H9 (cell line): ENCODE data around the gene TMEM151B. TPM values are rescaled to one million over a fixed set of nuclear protein-coding genes. Genes with fewer than 3 reads are reported as not detected.

Source experiments
- DNase-seq: peaks from one replicate; pipeline ENCODE4 v3.0.0-alpha.2; 2017
- H2AFZ ChIP-seq: one replicate; pipeline ENCODE4 v1.6.1; 2013; ENCODE audit warnings: mild to moderate bottlenecking, low read length, control low read depth, moderate library complexity
- H2AK5ac ChIP-seq: 2 replicates; pipeline ENCODE4 v1.6.1; 2013; ENCODE audit warnings: low read length, control low read depth, mixed read lengths; ENCODE audit not compliant: insufficient read length
- H2BK120ac ChIP-seq: one replicate; pipeline ENCODE4 v1.6.1; 2013; ENCODE audit warnings: low read depth, mild to moderate bottlenecking, low read length, control low read depth, inconsistent platforms; ENCODE audit not compliant: poor library complexity, severe bottlenecking
- H2BK12ac ChIP-seq: 2 replicates; pipeline ENCODE4 v1.6.1; 2013; ENCODE audit warnings: low read length, control low read depth, mixed read lengths, low read depth; ENCODE audit not compliant: insufficient read length
- H2BK15ac ChIP-seq: 2 replicates; pipeline ENCODE4 v1.6.1; 2013; ENCODE audit warnings: low read depth, low read length, control low read depth
- H2BK20ac ChIP-seq: one replicate; pipeline ENCODE4 v1.6.1; 2013; ENCODE audit warnings: low read depth, mild to moderate bottlenecking, low read length, control low read depth, inconsistent platforms; ENCODE audit not compliant: poor library complexity, severe bottlenecking
- H2BK5ac ChIP-seq: 2 replicates; pipeline ENCODE4 v1.6.1; 2013; ENCODE audit warnings: low read length, control low read depth, mixed read lengths; ENCODE audit not compliant: insufficient read length
- H3K14ac ChIP-seq: 2 replicates; pipeline ENCODE4 v1.6.1; 2013; ENCODE audit warnings: low read length, control low read depth; ENCODE audit not compliant: insufficient read depth
- H3K18ac ChIP-seq: 2 replicates; pipeline ENCODE4 v1.6.1; 2013; ENCODE audit warnings: low read depth, mild to moderate bottlenecking, mixed read lengths, low read length, control low read depth; ENCODE audit not compliant: insufficient read length
- H3K23ac ChIP-seq: 2 replicates; pipeline ENCODE4 v1.6.1; 2013; ENCODE audit warnings: low read length, control low read depth, mixed read lengths, low read depth; ENCODE audit not compliant: insufficient read length
- H3K23me2 ChIP-seq: 2 replicates; pipeline ENCODE4 v1.6.1; 2013; ENCODE audit warnings: low read depth, mild to moderate bottlenecking, mixed read lengths, low read length, control low read depth; ENCODE audit not compliant: insufficient read length, poor library complexity, severe bottlenecking
- H3K27ac ChIP-seq: 2 replicates; pipeline ENCODE4 v1.5.1; 2013; ENCODE audit warnings: low read length, control low read depth, mixed read lengths, low read depth; ENCODE audit not compliant: insufficient read length
- H3K27me3 ChIP-seq: 2 replicates; pipeline ENCODE4 v1.6.1; 2013; ENCODE audit warnings: low read length, control low read depth, inconsistent platforms; ENCODE audit not compliant: insufficient read depth
- H3K4ac ChIP-seq: 2 replicates; pipeline ENCODE4 v1.6.1; 2013; ENCODE audit warnings: low read depth, mild to moderate bottlenecking, control low read depth, inconsistent platforms, low read length, moderate library complexity
- H3K4me1 ChIP-seq: 2 replicates; pipeline ENCODE4 v1.6.1; 2013; ENCODE audit warnings: low read length, control low read depth, inconsistent platforms; ENCODE audit not compliant: insufficient read depth
- H3K4me2 ChIP-seq: 2 replicates; pipeline ENCODE4 v1.6.1; 2013; ENCODE audit warnings: low read length, control low read depth, mixed read lengths; ENCODE audit not compliant: insufficient read length, insufficient read depth
- H3K56ac ChIP-seq: 2 replicates; pipeline ENCODE4 v1.6.1; 2013; ENCODE audit warnings: low read depth, mild to moderate bottlenecking, mixed read lengths, low read length, control low read depth; ENCODE audit not compliant: insufficient read length
- H3K79me1 ChIP-seq: 2 replicates; pipeline ENCODE4 v1.6.1; 2013; ENCODE audit warnings: low read depth, mild to moderate bottlenecking, moderate library complexity, low read length, control low read depth, inconsistent platforms; ENCODE audit not compliant: insufficient read depth, poor library complexity, severe bottlenecking
- H3K79me2 ChIP-seq: 2 replicates; pipeline ENCODE4 v1.6.1; 2013; ENCODE audit warnings: low read length, control low read depth, inconsistent platforms; ENCODE audit not compliant: insufficient read depth
- H3K9ac ChIP-seq: 2 replicates; pipeline ENCODE4 v1.6.1; 2013; ENCODE audit warnings: low read length, control low read depth, mixed read lengths; ENCODE audit not compliant: insufficient read length; ENCODE audit errors: extremely low read depth
- H3K9me3 ChIP-seq: one replicate; pipeline ENCODE4 v1.6.1; 2013; ENCODE audit warnings: low read depth, low read length, inconsistent platforms; ENCODE audit not compliant: control insufficient read depth
- H3T11ph ChIP-seq: one replicate; pipeline ENCODE4 v1.6.1; 2013; ENCODE audit warnings: mild to moderate bottlenecking, low read length, control low read depth, inconsistent platforms
- H4K20me1 ChIP-seq: one replicate; pipeline ENCODE4 v1.6.1; 2013; ENCODE audit not compliant: control insufficient read depth, insufficient read length, insufficient read depth
- H4K5ac ChIP-seq: 2 replicates; pipeline ENCODE4 v1.6.1; 2013; ENCODE audit warnings: low read depth, mild to moderate bottlenecking, mixed read lengths, low read length, control low read depth; ENCODE audit not compliant: insufficient read length
- H4K8ac ChIP-seq: replicated peaks from 2 replicates; pipeline ENCODE4 v1.6.1; 2013; ENCODE audit warnings: low read length, control low read depth, mixed read lengths, low read depth; ENCODE audit not compliant: insufficient read length
- H4K91ac ChIP-seq: 2 replicates; pipeline ENCODE4 v1.6.1; 2013; ENCODE audit warnings: low read depth, mild to moderate bottlenecking, moderate library complexity, mixed read lengths, low read length, control low read depth; ENCODE audit not compliant: insufficient read length
- H3K27ac Mint-ChIP-seq, 3 experiments: 2 replicates in 2 of 3; 3 replicates in 1 of 3; pipeline ENCODE4 v1.8.0; 2020 to 2021; ENCODE audit warnings: mixed read lengths in 3 of 3, mild to moderate bottlenecking in 1 of 3, moderate library complexity in 1 of 3
- H3K27me3 Mint-ChIP-seq: 2 replicates; pipeline ENCODE4 v1.8.0; 2021; ENCODE audit warnings: low read depth, mild to moderate bottlenecking, moderate library complexity, mixed read lengths
- H3K36me3 Mint-ChIP-seq, 3 experiments: 2 replicates in 2 of 3; 3 replicates in 1 of 3; pipeline ENCODE4 v1.8.0; 2020 to 2021; ENCODE audit warnings: low read depth in 3 of 3, mixed read lengths in 3 of 3; ENCODE audit not compliant: insufficient read depth in 1 of 3
- H3K4me1 Mint-ChIP-seq, 2 experiments: 2 replicates each; pipeline ENCODE4 v1.8.0; 2020; ENCODE audit warnings: mixed read lengths in 2 of 2
- H3K4me3 Mint-ChIP-seq, 2 experiments: 2 replicates in 1 of 2; 3 replicates in 1 of 2; pipeline ENCODE4 v1.8.0; 2020 to 2021; ENCODE audit warnings: mild to moderate bottlenecking in 2 of 2, mixed read lengths in 2 of 2, moderate library complexity in 1 of 2
- H3K9me3 Mint-ChIP-seq, 2 experiments: 2 replicates in 1 of 2; 3 replicates in 1 of 2; pipeline ENCODE4 v1.8.0; 2020; ENCODE audit warnings: mild to moderate bottlenecking in 2 of 2, mixed read lengths in 2 of 2, moderate library complexity in 1 of 2
- WGBS: extraction: QIAGEN DNeasy Blood & Tissue Kit; methylation state at CpG from one replicate; pipeline ENCODE4 v1.1.7; 2013; ENCODE audit warnings: missing lambda C conversion rate, low lambda C conversion rate, mixed read lengths; ENCODE audit not compliant: insufficient read length; ENCODE audit errors: extremely low coverage; 5-methylcytosine and 5-hydroxymethylcytosine counted together
- total RNA-seq: library from RNA; stranded (reverse); gene quantifications from 2 replicates; pipeline ENCODE4 v1.2.1, GENCODE V29; 2021
- TF ChIP-seq, protein P1 (sequence below): fragments of 200-600 bp; sonication (generic); conservative IDR thresholded peaks from 3 replicates; pipeline ENCODE4 v1.8.0; 2021; ENCODE audit warnings: antibody characterized with exemption, mild to moderate bottlenecking

Gene TMEM151B
- total RNA-seq, 1 experiment from 2014 or later = 2.4 TPM

DNA sequence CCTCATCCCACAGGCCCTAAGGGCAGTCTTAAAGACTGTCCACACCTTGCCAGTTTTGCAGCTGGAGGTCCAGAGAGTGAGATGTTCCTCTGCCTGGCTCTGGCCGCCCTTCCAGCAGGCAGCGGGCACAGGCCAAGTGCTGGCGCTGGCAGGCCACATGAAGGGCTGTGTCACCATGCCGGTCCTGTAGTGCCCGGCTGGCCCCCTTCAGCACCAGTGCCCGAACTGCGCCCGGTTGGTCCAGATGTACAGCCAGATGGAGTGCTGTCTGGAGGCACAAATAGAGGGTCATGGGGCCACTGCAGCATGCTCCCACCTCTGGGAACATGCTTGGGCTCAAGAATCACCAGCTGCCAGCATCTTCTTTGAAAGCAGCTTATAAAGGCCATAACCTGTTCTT, 8.7 kb upstream of the TMEM151B start:
- no peak overlapping the region for H2BK20ac ChIP-seq
- no peak overlapping the region for H3K23ac ChIP-seq
- TF ChIP-seq, protein P1, sequence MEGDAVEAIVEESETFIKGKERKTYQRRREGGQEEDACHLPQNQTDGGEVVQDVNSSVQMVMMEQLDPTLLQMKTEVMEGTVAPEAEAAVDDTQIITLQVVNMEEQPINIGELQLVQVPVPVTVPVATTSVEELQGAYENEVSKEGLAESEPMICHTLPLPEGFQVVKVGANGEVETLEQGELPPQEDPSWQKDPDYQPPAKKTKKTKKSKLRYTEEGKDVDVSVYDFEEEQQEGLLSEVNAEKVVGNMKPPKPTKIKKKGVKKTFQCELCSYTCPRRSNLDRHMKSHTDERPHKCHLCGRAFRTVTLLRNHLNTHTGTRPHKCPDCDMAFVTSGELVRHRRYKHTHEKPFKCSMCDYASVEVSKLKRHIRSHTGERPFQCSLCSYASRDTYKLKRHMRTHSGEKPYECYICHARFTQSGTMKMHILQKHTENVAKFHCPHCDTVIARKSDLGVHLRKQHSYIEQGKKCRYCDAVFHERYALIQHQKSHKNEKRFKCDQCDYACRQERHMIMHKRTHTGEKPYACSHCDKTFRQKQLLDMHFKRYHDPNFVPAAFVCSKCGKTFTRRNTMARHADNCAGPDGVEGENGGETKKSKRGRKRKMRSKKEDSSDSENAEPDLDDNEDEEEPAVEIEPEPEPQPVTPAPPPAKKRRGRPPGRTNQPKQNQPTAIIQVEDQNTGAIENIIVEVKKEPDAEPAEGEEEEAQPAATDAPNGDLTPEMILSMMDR = no peak
- no peak overlapping the region for H4K8ac ChIP-seq
- no peak overlapping the region for H3K18ac ChIP-seq
- H2BK120ac ChIP-seq = no peak overlapping the region
- no peak overlapping the region for H4K91ac ChIP-seq
- no peak overlapping the region for H2AFZ ChIP-seq
- Mint-ChIP-seq H3K36me3 (peaks cover 0 to 18% (median 9%) of the 10 kb centered on the region in 3 experiments; a peak in 6 of 7 replicates), H3K27me3 (peaks cover 8% of the 10 kb centered on the region), H3K9me3 (no peaks in the 10 kb centered on the region; a peak in 1 of 5 replicates), H3K4me3 (no peak overlapping the region), H3K4me1 (peaks cover 35% of the 10 kb centered on the region in 2 experiments), H3K27ac (no peak overlapping the region)
- H2BK12ac ChIP-seq = no peak overlapping the region
- WGBS = no CpG with 5 or more reads among the region's 8 CpGs
- H4K5ac ChIP-seq = no peak overlapping the region
- H2BK15ac ChIP-seq = no peak overlapping the region
- no peak overlapping the region for H3K56ac ChIP-seq
- H3K14ac ChIP-seq = no peak overlapping the region
- H3K79me2 ChIP-seq = no peaks in the 10 kb centered on the region
- no peak overlapping the region for H3K4me2 ChIP-seq
- peaks cover 16% of the 10 kb centered on the region for H3K23me2 ChIP-seq
- H3K79me1 ChIP-seq = no peaks in the 10 kb centered on the region
- DNase-seq = no peak
- H4K20me1 ChIP-seq = no peaks in the 10 kb centered on the region
- no peak overlapping the region for H3K27ac ChIP-seq
- H3K4me1 ChIP-seq = no peaks in the 10 kb centered on the region; the same call in 1 of the 2 replicates
- H3K4ac ChIP-seq = no peak overlapping the region
- H3K27me3 ChIP-seq = no peaks in the 10 kb centered on the region
- no peak overlapping the region for H2AK5ac ChIP-seq
- H2BK5ac ChIP-seq = no peak overlapping the region
- no peak overlapping the region for H3K9ac ChIP-seq
- no peak overlapping the region for H3T11ph ChIP-seq
- H3K9me3 ChIP-seq = no peaks in the 10 kb centered on the region
